ENCODE results near the gene BRAP.
"Not testable (repeated sequence)": the region's sequence is repeated elsewhere in the genome, so short reads cannot be mapped to it uniquely, and the experiment has no call there.

GRCh38 chr12:111600986-111601385 lies 84.8 kb downstream of the BRAP start:
- TF ChIP-seq YY1 (IDR thresholded peaks at IDR 0.05; ENCODE audit: insufficient read depth, insufficient read length); ZNF274 (IDR thresholded peaks at IDR 0.05; ENCODE audit: low read depth, low read length): not testable (repeated sequence)
